Esophagus muscularis mucosa (tissue), 4 donors: ENCODE data around the gene PCDHB6. TPM values are rescaled to one million over a fixed set of nuclear protein-coding genes. Genes with fewer than 3 reads are reported as not detected.

Experiments used
- total RNA-seq, 4 donors: library from RNA; depleted of rRNA; stranded (reverse); fragments of >200 nt; gene quantifications; one replicate each; pipeline versions ENCODE4 v1.1.0 to v1.2.1, GENCODE V29; 2016

The PCDHB6 gene
- total RNA-seq, 4 donors from 2014 or later = 0.46 to 1.1 (median 0.83) TPM

Other genes starting within 250 kb of the PCDHB6 start
- 1 to 10 TPM; 1.7 to 5.4 (median 4.4) TPM for gene PCDHAC1, start 223.8 kb upstream of the PCDHB6 start, total RNA-seq
- gene PCDHAC2, start 183.6 kb upstream of the PCDHB6 start, total RNA-seq = 10 to 100 TPM in 3 of 4 donors, 1 to 10 TPM in 1; 8.8 to 26.6 (median 18.0) TPM
- not detected for gene PCDHB1, start 98.7 kb upstream of the PCDHB6 start, total RNA-seq
- gene PCDHB2, start 55.4 kb upstream of the PCDHB6 start, total RNA-seq = 1 to 10 TPM; 2.1 to 3.2 (median 2.8) TPM
- 1 to 10 TPM in 3 of 4 donors, under 1 TPM in 1; 0.83 to 2.3 (median 1.2) TPM for gene PCDHB3, start 49.6 kb upstream of the PCDHB6 start, total RNA-seq
- 1 to 10 TPM; 1.2 to 5.1 (median 3.8) TPM for gene PCDHB4, start 28.2 kb upstream of the PCDHB6 start, total RNA-seq
- gene PCDHB5, start 14.9 kb upstream of the PCDHB6 start, total RNA-seq = 1 to 10 TPM; 3.6 to 7.4 (median 4.0) TPM
- 1 to 10 TPM; 1.1 to 2.9 (median 2.5) TPM for gene PCDHB7, start 22.6 kb downstream of the PCDHB6 start, total RNA-seq
- gene PCDHB8, start 27.7 kb downstream of the PCDHB6 start, total RNA-seq = 1 to 10 TPM in 1 of 4 donors, under 1 TPM in 3; 0.33 to 2.0 (median 0.87) TPM
- gene PCDHB16, start 32.3 kb downstream of the PCDHB6 start, total RNA-seq = 1 to 10 TPM; 3.3 to 5.6 (median 3.9) TPM
- 1 to 10 TPM; 1.5 to 2.9 (median 2.2) TPM for gene PCDHB9, start 37.1 kb downstream of the PCDHB6 start, total RNA-seq
- gene PCDHB10, start 42.3 kb downstream of the PCDHB6 start, total RNA-seq = 1 to 10 TPM; 3.3 to 7.9 (median 4.9) TPM
- gene PCDHB11, start 49.6 kb downstream of the PCDHB6 start, total RNA-seq = 1 to 10 TPM; 1.7 to 4.6 (median 2.9) TPM
- gene PCDHB12, start 58.7 kb downstream of the PCDHB6 start, total RNA-seq = 1 to 10 TPM; 2.2 to 4.3 (median 2.9) TPM
- 1 to 10 TPM; 4.3 to 8.1 (median 5.6) TPM for gene PCDHB13, start 63.9 kb downstream of the PCDHB6 start, total RNA-seq
- 1 to 10 TPM; 6.8 to 9.9 (median 8.3) TPM for gene PCDHB14, start 73.3 kb downstream of the PCDHB6 start, total RNA-seq
- 1 to 10 TPM; 4.0 to 7.0 (median 4.5) TPM for gene PCDHB15, start 95.3 kb downstream of the PCDHB6 start, total RNA-seq
- under 1 TPM in 2 of 4 donors, not detected in 2; 0.23 to 0.65 TPM for gene SLC25A2, start 154.0 kb downstream of the PCDHB6 start, total RNA-seq
- gene TAF7, start 170.7 kb downstream of the PCDHB6 start, total RNA-seq = 10 to 100 TPM; 44.0 to 65.9 (median 59.1) TPM
- gene PCDHGA1, start 180.5 kb downstream of the PCDHB6 start, total RNA-seq = 1 to 10 TPM in 1 of 4 donors, under 1 TPM in 3; 0.45 to 1.2 (median 0.76) TPM
- 1 to 10 TPM; 2.5 to 5.4 (median 4.0) TPM for gene PCDHGA2, start 188.7 kb downstream of the PCDHB6 start, total RNA-seq
- gene PCDHGA3, start 193.8 kb downstream of the PCDHB6 start, total RNA-seq = 1 to 10 TPM; 1.7 to 2.6 (median 1.8) TPM
- 1 to 10 TPM; 2.7 to 5.1 (median 3.0) TPM for gene PCDHGB1, start 200.0 kb downstream of the PCDHB6 start, total RNA-seq
- 1 to 10 TPM; 3.6 to 7.9 (median 4.6) TPM for gene PCDHGA4, start 205.0 kb downstream of the PCDHB6 start, total RNA-seq
- gene PCDHGB2, start 209.9 kb downstream of the PCDHB6 start, total RNA-seq = 1 to 10 TPM; 3.2 to 5.7 (median 4.1) TPM
- gene PCDHGA5, start 214.1 kb downstream of the PCDHB6 start, total RNA-seq = 1 to 10 TPM; 2.6 to 5.4 (median 4.7) TPM
- gene PCDHGB3, start 220.2 kb downstream of the PCDHB6 start, total RNA-seq = 1 to 10 TPM; 2.5 to 7.5 (median 3.8) TPM
- 1 to 10 TPM; 4.1 to 7.1 (median 5.9) TPM for gene PCDHGA6, start 223.8 kb downstream of the PCDHB6 start, total RNA-seq
- 1 to 10 TPM; 4.3 to 9.1 (median 6.4) TPM for gene PCDHGA7, start 232.7 kb downstream of the PCDHB6 start, total RNA-seq
- 1 to 10 TPM; 3.8 to 5.5 (median 4.6) TPM for gene PCDHGB4, start 237.6 kb downstream of the PCDHB6 start, total RNA-seq
- gene PCDHGA8, start 242.6 kb downstream of the PCDHB6 start, total RNA-seq = 1 to 10 TPM; 1.7 to 5.8 (median 3.3) TPM
- 1 to 10 TPM; 4.8 to 10.0 (median 7.8) TPM for gene PCDHGB5, start 247.9 kb downstream of the PCDHB6 start, total RNA-seq